GM19397 (cell line): Measurements from ENCODE around the gene KATNB1.
"Not testable (repeated sequence)": the region's sequence is repeated elsewhere in the genome, so short reads cannot be mapped to it uniquely, and the experiment has no call there.

Experiments used
- ATAC-seq: cut with Tn5 transposase; IDR thresholded peaks from one replicate; pipeline ENCODE4 v1.9.1; 2021; ENCODE audit warnings: mild to moderate bottlenecking, moderate library complexity; ENCODE audit not compliant: unreplicated experiment

KATNB1 gene

GRCh38 chr16:57725151-57725550 lies 10.4 kb upstream of the KATNB1 start:
- no peak for ATAC-seq

DNA sequence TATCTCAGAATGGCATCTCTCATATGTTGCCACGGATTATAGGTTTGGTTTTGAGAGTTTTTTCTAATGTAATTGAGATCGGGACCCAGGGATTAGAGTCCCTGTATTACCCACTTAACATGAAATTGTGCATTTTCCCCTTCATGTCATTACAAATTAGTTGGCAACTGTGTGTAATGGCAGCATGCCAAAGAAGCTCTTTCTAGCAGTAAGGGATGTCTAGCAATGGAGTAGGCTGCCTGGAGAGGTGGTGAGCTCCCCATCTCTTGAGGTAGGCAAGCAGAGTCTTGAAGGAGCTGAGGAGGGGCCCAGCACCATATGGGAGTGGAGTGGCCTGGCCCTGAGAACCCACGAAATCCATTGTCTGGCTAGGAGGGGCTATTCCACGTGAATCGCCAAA lies 10.0 kb upstream of the KATNB1 start:
- no peak for ATAC-seq

DNA sequence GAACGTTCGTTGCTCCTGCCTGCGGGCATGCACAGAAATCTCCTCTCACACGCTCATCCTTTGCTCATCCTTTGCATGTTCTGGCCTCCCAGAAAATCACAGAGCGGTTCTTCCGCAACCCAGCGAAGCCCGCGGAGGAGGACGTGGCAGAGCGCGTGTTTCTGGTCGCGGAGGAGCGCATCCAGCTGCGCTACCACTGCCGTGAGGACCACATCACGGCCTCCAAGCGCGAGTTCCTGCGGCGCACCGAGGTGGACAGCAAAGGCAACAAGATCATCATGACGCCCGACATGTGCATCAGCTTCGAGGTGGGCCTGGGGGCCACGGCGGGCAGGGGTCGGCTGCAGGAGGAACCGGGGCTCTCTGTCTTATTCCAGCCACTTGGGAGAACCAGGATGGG lies 9.6 kb upstream of the KATNB1 start:
- ATAC-seq, result no peak

GRCh38 chr16:57726433-57726947 lies 9.1 kb upstream of the KATNB1 start:
- no peak for ATAC-seq

DNA sequence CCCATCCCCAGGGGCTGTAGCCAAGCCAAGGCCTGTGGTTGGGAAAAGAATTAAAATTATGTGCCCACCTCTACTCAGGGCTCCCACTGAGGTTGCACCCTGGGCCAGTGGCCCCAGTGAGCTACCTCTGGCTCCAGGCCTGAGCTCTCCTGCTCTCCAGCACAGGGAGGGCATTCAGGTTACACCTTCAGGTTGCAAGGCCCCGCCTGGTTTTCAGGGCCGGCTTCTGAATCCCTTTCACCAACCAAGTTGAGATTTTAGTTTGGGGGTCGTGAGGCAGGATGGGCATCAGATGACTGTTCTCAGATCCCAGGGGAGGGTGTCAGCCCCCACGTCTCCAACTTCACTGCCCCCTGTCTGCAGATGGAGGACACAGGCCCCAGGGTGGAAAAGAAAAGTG lies 8.0 kb upstream of the KATNB1 start:
- ATAC-seq, result no peak

GRCh38 chr16:57728336-57729181 lies 7.0 kb upstream of the KATNB1 start:
- no peak for ATAC-seq

DNA sequence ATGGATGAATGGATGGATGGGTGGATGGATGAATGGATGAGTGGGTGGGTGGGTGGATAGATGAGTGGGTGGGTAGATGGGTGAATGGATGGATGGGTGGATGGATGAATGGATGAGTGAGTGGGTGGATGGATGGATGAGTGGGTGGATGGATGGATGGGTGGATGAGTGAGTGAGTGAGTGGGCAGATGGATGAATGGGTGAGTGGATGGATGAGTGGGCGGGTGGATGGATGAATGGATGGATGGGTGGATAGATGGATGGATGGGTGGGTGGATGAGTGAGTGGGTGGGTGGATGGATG lies 6.4 kb upstream of the KATNB1 start:
- ATAC-seq, result no peak

DNA sequence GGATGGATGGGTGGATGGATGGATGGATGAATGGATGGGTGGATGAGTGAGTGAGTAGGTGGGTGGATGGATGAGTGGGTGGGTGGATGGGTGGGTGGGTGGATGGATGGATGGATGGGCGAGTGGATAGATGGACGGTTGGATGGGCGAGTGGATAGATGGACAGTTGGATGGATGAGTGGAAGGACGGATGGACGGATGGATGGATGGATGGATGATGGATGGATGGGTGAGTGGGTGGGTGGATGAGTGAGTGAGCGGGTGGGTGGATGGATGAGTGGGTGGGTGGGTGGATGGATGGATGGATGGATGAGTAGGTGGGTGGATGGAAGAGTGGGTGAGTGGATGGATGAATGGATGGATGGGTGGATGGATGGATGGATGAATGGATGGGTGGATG lies 5.7 kb upstream of the KATNB1 start:
- ATAC-seq, result not testable (repeated sequence)

DNA sequence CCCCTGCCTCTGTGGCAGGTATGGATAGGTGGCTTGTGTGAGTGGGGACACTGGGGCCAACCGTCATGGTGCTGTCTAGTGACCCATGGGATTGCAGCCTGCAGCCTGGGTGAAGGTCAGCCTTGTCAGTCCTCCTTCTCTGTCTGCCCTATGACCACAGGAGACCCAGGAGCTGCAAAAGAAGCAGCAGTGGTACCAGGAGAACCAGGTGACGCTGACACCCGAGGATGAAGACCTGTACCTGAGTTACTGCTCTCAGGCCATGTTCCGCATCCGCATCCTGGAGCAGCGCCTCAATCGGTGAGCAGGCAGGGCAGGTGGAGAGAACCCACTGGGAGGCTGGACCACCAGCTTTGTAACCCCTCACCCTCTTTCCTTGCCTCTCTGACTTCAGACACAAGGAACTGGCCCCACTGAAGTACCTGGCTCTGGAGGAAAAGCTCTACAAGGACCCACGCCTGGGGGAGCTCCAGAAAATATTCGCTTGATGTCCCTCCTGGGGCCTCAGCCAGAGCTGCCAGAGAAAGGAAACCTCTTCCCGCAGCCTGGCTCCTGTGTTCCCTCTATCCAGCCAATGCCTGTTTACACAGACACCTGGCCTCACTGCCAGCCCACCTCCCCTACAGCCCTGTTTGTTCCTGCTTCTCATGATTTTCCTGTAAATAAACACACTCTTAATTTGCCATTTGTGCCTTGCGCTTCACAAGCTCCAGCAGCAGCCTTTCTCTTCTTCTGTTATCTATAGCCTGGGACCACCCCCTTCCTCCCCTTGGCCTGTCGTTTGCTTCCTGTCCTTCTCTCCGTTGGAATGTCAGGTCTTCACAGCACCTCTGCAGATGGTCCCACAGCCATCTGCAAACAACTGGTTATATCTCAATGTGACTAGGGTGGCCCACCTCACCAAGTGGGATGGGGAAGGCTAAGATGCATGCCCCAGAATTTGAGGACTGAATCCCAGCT lies 4.5 kb upstream of the KATNB1 start:
- no peak for ATAC-seq

DNA sequence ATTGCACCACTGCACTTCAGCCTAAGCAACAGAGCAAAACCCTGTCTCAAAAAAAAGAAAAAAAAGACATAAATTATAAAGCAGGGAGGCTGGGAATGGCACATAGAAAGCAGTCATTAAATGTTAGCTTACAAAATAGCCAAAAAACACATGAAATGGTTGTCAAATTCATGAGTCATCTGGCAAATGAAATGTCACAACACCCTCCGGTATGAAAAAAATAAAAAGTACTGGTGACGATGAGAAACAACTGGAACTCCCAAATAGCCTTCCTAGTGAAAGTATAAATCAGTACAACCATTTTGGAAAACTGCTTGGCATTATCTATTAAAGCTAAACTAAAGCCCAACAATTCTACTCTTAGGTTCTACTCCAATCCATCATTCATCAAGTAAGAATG lies 3.5 kb upstream of the KATNB1 start:
- ATAC-seq, result no peak

DNA sequence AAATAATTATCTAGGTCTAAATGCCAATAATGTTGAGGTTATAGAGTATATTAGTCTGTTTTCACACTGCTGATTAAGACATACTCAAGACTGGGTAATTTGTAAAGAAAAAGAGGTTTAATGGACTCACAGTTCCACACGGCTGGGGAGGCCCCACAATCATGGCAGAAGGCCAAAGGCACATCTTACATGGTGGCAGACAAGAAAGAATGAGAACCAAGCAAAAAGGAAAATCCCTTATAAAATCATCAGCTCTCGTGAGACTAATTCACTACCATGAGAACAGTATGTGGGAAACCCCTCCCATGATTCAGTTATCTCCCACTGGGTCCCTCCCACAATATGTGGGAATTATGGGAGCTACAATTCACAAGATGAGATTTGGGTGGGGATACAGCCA lies 2.9 kb upstream of the KATNB1 start:
- ATAC-seq, result no peak

DNA sequence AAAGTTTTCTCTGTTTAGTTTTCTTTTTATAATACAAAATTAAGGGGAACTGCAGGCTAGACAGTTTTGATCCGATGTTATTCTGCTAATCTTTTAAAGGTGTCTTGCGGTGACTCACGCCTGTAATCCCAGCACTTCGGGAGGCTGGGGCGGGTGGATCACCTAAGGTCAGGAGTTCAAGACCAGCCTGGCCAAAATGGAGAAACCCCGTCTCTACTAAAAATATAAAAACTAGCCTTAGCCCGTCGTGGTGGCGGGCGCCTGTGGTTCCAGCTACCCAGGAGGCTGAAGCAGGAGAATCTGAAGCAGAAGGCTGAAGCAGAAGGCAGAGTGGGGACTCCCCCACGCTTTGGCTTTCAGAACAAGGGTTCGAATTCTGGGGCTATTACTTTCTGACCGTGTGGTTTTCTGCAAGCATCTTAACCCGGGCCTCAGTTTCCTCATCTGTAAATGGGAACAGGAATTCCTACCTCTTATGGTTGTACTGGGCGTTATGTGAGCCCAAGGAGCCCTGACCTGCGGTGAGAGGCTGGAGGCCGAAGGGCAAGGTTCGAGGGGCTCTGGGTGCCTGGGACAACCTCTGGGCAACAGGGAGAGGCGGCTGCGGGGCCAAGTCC lies 1.2 kb upstream of the KATNB1 start:
- ATAC-seq, result no peak

GRCh38 chr16:57734925-57735754 lies 430 bp upstream of the KATNB1 start:
- ATAC-seq, result peak; percentile 83

DNA sequence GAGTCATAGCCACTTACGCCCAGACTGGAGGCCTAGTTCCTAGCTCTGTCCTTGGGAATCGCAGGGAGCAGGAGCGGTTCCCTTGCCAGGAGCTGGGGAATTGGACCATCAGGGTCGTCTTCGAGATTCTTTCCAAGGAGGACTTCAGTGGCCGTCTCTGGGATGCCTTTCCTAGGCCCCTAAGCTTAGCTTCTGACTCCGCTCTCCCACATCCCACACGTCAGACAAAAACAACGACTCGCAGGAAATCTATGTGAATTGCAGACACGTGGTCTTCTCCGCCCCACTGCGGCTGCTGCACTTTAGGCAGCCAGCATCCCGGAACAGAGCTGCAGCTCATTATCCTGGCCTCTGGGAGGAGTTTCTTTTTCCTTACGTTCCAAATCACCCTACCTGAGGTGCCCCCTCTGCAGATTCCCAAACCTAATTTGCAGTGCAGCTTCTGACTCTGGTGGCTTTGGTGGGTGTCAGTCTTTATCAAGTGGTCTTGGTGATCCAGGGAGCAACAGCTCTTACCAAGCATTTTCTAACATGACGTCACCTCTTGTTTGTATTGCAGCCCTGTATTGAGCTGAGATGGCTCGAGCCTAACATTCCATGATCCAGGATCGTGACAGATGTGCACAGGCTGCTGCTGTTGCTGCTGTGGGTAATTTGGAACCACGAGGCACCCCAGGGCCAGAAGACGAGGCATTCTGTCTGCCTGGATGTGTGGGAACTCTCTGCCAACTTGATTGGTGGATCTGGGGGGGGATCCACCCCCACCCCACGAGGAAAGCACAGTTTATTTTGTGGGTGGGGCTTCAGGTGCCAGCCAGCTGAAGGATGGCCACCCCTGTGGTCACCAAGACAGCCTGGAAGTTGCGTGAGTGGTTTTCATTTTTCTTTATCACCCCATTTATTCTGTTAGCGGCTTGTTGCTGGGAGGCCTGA lies 1.1 kb downstream of the KATNB1 start:
- ATAC-seq, result no peak

- no peak for ATAC-seq
Observed at GRCh38 chr16:57738844-57739243, 3.3 kb downstream of the KATNB1 start.

GRCh38 chr16:57739756-57740422 lies 4.3 kb downstream of the KATNB1 start:
- ATAC-seq, result no peak

- ATAC-seq, result no peak
Observed at GRCh38 chr16:57740423-57741071, 5.0 kb downstream of the KATNB1 start.

DNA sequence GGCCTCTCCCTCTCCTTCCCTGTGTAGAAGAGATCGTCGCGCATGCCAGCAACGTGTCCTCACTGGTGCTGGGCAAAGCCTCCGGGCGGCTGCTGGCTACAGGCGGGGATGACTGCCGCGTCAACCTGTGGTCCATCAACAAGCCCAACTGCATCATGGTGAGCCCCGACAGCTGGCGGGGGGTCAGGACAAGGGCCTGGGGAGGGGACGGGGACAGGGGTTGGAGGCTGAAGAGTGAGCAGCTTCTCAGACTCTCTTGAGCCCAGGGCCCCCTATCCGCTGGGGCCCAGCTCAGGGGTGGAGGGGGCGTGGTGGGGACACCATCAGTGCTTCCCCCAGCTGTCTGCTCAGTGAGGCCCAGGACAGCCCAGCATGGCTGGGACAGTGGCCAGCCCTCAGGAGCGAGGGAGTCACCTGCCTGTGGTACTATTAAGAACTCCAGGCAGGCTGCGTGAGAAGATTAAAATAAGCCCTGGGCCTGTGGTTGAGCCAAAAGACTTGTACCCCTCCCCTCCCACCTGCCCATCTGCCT lies 6.2 kb downstream of the KATNB1 start:
- no peak for ATAC-seq
